ENCODE data around the gene CCDC91. TPM values are rescaled to one million over a fixed set of nuclear protein-coding genes. Genes with fewer than 3 reads are reported as not detected.
A peak's percentile ranks its signal among the peaks of the same experiment; 100 is the strongest.

Gene CCDC91
- total and polyA plus RNA-seq, 11 donors = 24.9 to 62.1 (median 51.8) TPM

DNA sequence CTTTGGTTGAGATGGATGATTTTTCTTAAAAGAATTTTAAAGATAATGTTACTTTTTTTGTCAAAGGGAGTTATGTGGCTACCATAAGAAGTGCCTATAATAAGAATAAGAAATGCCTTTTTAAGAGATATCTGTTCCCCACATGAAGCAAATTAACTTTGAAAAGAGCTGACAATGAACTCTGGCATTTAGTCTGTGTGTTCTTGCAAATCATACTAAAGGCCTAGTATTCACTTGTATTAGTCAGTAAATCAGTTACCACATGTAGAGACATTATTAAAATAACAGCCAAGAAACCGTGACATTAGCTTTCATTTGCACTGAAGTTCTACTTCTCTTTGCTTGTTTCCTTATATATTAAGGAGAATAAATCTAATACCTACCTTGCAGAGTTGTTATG is 296.3 kb downstream of the CCDC91 start:
- H3K36me3 ChIP-seq = peaks cover 0 to 8% (median 3%) of the 10 kb centered on the region in 9 donors
- no peaks in the 10 kb centered on the region for H3K27me3 ChIP-seq
- ATAC-seq (no peak), DNase-seq (no peak)
- WGBS, 4 donors = 84 to 90% (median 90%) methylated on average over 1 of the region's 1 CpG
- no peaks in the 10 kb centered on the region for H3K9me3 ChIP-seq
- intact Hi-C loops (cut with DNase I) = no loop called here
- peaks cover 0 to 5% (median 0%) of the 10 kb centered on the region in 12 donors for H3K4me1 ChIP-seq
- TF ChIP-seq, protein P1, sequence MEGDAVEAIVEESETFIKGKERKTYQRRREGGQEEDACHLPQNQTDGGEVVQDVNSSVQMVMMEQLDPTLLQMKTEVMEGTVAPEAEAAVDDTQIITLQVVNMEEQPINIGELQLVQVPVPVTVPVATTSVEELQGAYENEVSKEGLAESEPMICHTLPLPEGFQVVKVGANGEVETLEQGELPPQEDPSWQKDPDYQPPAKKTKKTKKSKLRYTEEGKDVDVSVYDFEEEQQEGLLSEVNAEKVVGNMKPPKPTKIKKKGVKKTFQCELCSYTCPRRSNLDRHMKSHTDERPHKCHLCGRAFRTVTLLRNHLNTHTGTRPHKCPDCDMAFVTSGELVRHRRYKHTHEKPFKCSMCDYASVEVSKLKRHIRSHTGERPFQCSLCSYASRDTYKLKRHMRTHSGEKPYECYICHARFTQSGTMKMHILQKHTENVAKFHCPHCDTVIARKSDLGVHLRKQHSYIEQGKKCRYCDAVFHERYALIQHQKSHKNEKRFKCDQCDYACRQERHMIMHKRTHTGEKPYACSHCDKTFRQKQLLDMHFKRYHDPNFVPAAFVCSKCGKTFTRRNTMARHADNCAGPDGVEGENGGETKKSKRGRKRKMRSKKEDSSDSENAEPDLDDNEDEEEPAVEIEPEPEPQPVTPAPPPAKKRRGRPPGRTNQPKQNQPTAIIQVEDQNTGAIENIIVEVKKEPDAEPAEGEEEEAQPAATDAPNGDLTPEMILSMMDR (IDR thresholded peaks at IDR 0.05) = no peak
- no peak for TF ChIP-seq POLR2A (IDR thresholded peaks at IDR 0.05)
- H3K4me3 ChIP-seq = no peak overlapping the region
- H3K27ac ChIP-seq = no peak overlapping the region

DNA sequence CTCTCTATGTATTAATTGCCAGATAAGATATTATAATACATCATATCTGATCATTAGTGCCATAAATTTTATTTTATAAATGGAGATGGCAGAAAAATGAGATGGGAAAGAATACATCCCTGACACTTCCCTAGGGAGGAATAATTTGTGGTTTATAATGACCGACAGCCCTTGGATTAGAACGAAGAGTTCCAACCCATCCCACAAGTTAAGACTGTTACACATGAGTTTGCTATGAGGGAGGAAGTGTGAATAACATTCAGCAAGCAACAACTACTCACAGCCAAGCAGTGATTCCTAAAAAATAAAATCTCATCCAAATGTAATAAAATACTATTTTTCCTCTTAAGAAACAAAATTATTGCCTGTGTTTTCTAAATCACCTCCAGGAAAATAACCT is 299.0 kb downstream of the CCDC91 start:
- no peaks in the 10 kb centered on the region for H3K9me3 ChIP-seq
- H3K36me3 ChIP-seq = peaks cover 0 to 5% (median 3%) of the 10 kb centered on the region in 9 donors
- TF ChIP-seq, protein P1 (IDR thresholded peaks at IDR 0.05) = no peak
- TF ChIP-seq POLR2A (IDR thresholded peaks at IDR 0.05) = no peak
- DNase-seq (no peak), ATAC-seq (peak in 2 of 4 donors; percentile 36 to 62)
- H3K27ac ChIP-seq = no peak overlapping the region
- H3K4me3 ChIP-seq = no peak overlapping the region
- H3K27me3 ChIP-seq = no peaks in the 10 kb centered on the region
- 64 to 83% (median 73%) methylated on average over 2 of the region's 2 CpGs for WGBS, 4 donors
- peaks cover 0 to 5% (median 0%) of the 10 kb centered on the region in 12 donors for H3K4me1 ChIP-seq
- intact Hi-C loops (cut with DNase I) = no loop called here

DNA sequence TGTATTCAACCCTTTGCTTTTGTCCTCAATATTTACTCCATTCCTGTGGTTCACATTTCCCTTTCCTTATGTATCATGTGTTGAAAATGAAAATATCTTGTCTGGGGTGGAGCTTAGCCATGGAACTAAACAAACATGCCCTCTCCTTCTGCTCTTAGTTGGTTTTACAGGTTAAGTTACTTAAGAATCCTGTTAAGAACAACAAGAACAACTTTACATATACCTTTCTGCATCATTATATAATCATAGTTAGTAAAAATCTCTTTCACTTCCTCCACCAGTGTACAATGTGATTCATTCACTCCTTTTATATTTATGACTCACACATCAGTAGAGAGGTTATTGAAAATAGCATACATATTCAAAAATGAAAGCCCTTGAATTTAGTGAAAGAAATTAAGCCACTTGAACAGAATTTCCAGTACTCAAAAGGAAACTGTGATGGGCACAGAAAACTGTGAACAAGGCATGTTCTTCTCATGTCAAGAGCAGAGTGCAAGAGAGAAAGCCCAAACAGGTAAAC is 307.7 kb downstream of the CCDC91 start:
- Histone ChIP-seq H3K27ac (no peak overlapping the region), H3K4me3 (no peak overlapping the region), H3K27me3 (no peaks in the 10 kb centered on the region), H3K4me1 (no peaks in the 10 kb centered on the region), H3K36me3 (no peaks in the 10 kb centered on the region), H3K9me3 (peaks cover 0 to 7% (median 0%) of the 10 kb centered on the region in 12 donors)
- DNase-seq = no peak
- no peak for TF ChIP-seq POLR2A (IDR thresholded peaks at IDR 0.05)
- intact Hi-C loops (cut with DNase I) = no loop called here
- ATAC-seq = no peak

DNA sequence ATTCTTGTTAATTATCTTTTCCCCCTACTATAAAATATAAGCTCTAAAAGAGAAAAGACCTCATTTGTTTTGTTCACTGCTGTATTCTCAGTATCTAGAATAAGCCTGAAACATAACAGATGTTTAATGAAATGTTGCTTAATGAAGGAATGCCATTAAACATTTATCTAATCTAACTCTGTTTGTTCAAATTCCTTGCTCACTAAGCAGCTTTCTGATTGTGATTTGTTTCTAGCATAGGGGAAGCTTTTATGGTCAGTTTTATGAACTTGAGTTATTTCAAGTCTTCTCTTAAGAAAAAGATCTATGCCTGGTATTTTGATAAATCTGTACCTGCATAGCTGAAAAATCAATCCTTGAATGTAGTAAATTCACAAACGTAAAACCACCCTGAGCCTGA is 308.6 kb downstream of the CCDC91 start:
- no peaks in the 10 kb centered on the region for H3K4me1 ChIP-seq
- DNase-seq (no peak), ATAC-seq (no peak)
- H3K9me3 ChIP-seq = peaks cover 0 to 7% (median 0%) of the 10 kb centered on the region in 12 donors
- TF ChIP-seq, protein P1 (IDR thresholded peaks at IDR 0.05) = no peak
- TF ChIP-seq POLR2A (IDR thresholded peaks at IDR 0.05) = no peak
- intact Hi-C loops (cut with DNase I) = no loop called here
- 75 to 82% (median 76%) methylated on average over 1 of the region's 1 CpG for WGBS, 4 donors
- H3K36me3 ChIP-seq = no peaks in the 10 kb centered on the region
- no peaks in the 10 kb centered on the region for H3K27me3 ChIP-seq
- H3K27ac ChIP-seq = no peak overlapping the region
- H3K4me3 ChIP-seq = no peak overlapping the region
